ENCODE data around the gene PPFIA2. TPM values are rescaled to one million over a fixed set of nuclear protein-coding genes. Genes with fewer than 3 reads are reported as not detected.

PPFIA2 gene
- polyA plus RNA-seq, 1 of the 3 experiments (the other 2 are of a cell fraction): not detected

GRCh38 chr12:81300454-81300853, 458.7 kb downstream of the PPFIA2 start:
- H3K9me3 ChIP-seq: no peaks in the 10 kb centered on the region
- no peak overlapping the region for H3K4me3 ChIP-seq (ENCODE audit: low read depth in 2 of 2, low read length in 1 of 2)
- no peaks in the 10 kb centered on the region for H4K20me1 ChIP-seq (ENCODE audit: insufficient read depth)
- no peak overlapping the region for H3K9ac ChIP-seq
- no peaks in the 10 kb centered on the region for H3K79me2 ChIP-seq (ENCODE audit: insufficient read depth)
- no peak overlapping the region for H2AFZ ChIP-seq (ENCODE audit: low read depth)
- WGBS (ENCODE audit: low lambda C conversion rate): 30% methylated on average over 2 of the region's 2 CpGs
- no peak overlapping the region for H3K4me2 ChIP-seq
- no peak for DNase-seq
- no peaks in the 10 kb centered on the region for H3K36me3 ChIP-seq (replicated peaks in 1 of 2; ENCODE audit: control insufficient read depth in 1 of 2, insufficient read depth in 2 of 2, low read length in 1 of 2)
- CTCF ChIA-PET: no interaction called here
- H3K9me2 ChIP-seq: no peaks in the 10 kb centered on the region
- TF ChIP-seq RCOR1 (IDR thresholded peaks at IDR 0.05; ENCODE audit: low read length): no peak
- TF ChIP-seq REST (IDR thresholded peaks at IDR 0.05; ENCODE audit: low read depth, low read length): peak; percentile 79
- no peak for TF ChIP-seq JUND (IDR thresholded peaks at IDR 0.05)
- TF ChIP-seq, protein P1, sequence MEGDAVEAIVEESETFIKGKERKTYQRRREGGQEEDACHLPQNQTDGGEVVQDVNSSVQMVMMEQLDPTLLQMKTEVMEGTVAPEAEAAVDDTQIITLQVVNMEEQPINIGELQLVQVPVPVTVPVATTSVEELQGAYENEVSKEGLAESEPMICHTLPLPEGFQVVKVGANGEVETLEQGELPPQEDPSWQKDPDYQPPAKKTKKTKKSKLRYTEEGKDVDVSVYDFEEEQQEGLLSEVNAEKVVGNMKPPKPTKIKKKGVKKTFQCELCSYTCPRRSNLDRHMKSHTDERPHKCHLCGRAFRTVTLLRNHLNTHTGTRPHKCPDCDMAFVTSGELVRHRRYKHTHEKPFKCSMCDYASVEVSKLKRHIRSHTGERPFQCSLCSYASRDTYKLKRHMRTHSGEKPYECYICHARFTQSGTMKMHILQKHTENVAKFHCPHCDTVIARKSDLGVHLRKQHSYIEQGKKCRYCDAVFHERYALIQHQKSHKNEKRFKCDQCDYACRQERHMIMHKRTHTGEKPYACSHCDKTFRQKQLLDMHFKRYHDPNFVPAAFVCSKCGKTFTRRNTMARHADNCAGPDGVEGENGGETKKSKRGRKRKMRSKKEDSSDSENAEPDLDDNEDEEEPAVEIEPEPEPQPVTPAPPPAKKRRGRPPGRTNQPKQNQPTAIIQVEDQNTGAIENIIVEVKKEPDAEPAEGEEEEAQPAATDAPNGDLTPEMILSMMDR (IDR thresholded peaks at IDR 0.05): no peak
- no peak for TF ChIP-seq TCF12 (IDR thresholded peaks at IDR 0.05)
- TF ChIP-seq GATA2 (CRISPR knock-in tag; IDR thresholded peaks at IDR 0.05): no peak
- H3K27me3 ChIP-seq (ENCODE audit: insufficient read depth): no peaks in the 10 kb centered on the region
- no peak overlapping the region for H3K27ac ChIP-seq (ENCODE audit: low read depth in 2 of 2, low read length in 1 of 2)
- no peaks in the 10 kb centered on the region for H3K4me1 ChIP-seq (ENCODE audit: control insufficient read depth in 1 of 2, insufficient read depth in 2 of 2, low read depth in 1 of 2, low read length in 1 of 2)
- H3F3A ChIP-seq (replicated peaks; ENCODE audit: insufficient read depth): no peaks in the 10 kb centered on the region
- POLR2A ChIA-PET: no interaction called here

GRCh38 chr12:81297601-81298000, 461.5 kb downstream of the PPFIA2 start:
- 15% methylated on average over 3 of the region's 3 CpGs for WGBS (ENCODE audit: low lambda C conversion rate)

More at GRCh38 chr12:81297601-81298000, 461.5 kb downstream of the PPFIA2 start:
- no peak overlapping the region for H2AFZ ChIP-seq (ENCODE audit: low read depth)
- no peaks in the 10 kb centered on the region for H3K9me2 ChIP-seq
- H3K27ac ChIP-seq (ENCODE audit: low read depth in 2 of 2, low read length in 1 of 2): no peak overlapping the region
- no peaks in the 10 kb centered on the region for H4K20me1 ChIP-seq (ENCODE audit: insufficient read depth)
- no peak overlapping the region for H3K9ac ChIP-seq
- H3K4me1 ChIP-seq (ENCODE audit: control insufficient read depth in 1 of 2, insufficient read depth in 2 of 2, low read depth in 1 of 2, low read length in 1 of 2): no peaks in the 10 kb centered on the region; a peak in 1 of 4 replicates
- DNase-seq: no peak
- CTCF ChIA-PET: interaction anchor here (0.8 kb wide), 1 partner anchor 14 kb away, joined by 3 read pairs; no protein-coding TSS in a partner anchor
- H3F3A ChIP-seq (replicated peaks; ENCODE audit: insufficient read depth): no peaks in the 10 kb centered on the region
- TF ChIP-seq TCF12 (IDR thresholded peaks at IDR 0.05): no peak
- H3K79me2 ChIP-seq (ENCODE audit: insufficient read depth): no peaks in the 10 kb centered on the region
- H3K36me3 ChIP-seq (replicated peaks in 1 of 2; ENCODE audit: control insufficient read depth in 1 of 2, insufficient read depth in 2 of 2, low read length in 1 of 2): no peaks in the 10 kb centered on the region
- POLR2A ChIA-PET: no interaction called here
- H3K4me2 ChIP-seq: no peak overlapping the region
- no peaks in the 10 kb centered on the region for H3K27me3 ChIP-seq (ENCODE audit: insufficient read depth)
- no peaks in the 10 kb centered on the region for H3K9me3 ChIP-seq
- no peak overlapping the region for H3K4me3 ChIP-seq (ENCODE audit: low read depth in 2 of 2, low read length in 1 of 2)
